Measurements from ENCODE around the gene SCNN1G. TPM values are rescaled to one million over a fixed set of nuclear protein-coding genes. Genes with fewer than 3 reads are reported as not detected.

SCNN1G gene
- total and polyA plus RNA-seq, 12 donors: 0.03 to 0.30 (median 0.09) TPM; not detected in 8

DNA sequence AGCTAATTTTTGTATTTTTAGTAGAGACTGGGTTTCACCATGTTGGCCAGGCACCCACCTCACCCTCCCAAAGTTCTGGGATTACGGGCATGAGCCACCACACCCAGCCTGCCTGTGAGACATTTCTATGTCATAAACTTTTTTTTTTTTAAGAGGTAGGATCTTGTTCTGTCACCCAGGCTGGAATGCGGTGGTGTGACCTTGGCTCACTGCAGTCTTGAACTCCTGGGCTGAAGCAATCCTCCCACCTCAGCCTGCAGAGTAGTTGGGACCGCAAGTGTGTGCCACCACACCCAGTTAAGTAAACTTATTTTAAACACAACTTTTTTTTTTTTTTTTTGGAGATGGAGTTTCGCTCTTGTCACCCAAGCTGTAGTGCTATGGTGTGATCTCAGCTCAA is 47.2 kb downstream of the SCNN1G start:
- H3K27ac ChIP-seq: no peak overlapping the region
- intact Hi-C loops (cut with DNase I): no loop called here
- 84 to 90% methylated on average over 4 of the region's 4 CpGs for WGBS, 2 donors
- ATAC-seq: no peak
- DNase-seq: no peak
- TF ChIP-seq, protein P1, sequence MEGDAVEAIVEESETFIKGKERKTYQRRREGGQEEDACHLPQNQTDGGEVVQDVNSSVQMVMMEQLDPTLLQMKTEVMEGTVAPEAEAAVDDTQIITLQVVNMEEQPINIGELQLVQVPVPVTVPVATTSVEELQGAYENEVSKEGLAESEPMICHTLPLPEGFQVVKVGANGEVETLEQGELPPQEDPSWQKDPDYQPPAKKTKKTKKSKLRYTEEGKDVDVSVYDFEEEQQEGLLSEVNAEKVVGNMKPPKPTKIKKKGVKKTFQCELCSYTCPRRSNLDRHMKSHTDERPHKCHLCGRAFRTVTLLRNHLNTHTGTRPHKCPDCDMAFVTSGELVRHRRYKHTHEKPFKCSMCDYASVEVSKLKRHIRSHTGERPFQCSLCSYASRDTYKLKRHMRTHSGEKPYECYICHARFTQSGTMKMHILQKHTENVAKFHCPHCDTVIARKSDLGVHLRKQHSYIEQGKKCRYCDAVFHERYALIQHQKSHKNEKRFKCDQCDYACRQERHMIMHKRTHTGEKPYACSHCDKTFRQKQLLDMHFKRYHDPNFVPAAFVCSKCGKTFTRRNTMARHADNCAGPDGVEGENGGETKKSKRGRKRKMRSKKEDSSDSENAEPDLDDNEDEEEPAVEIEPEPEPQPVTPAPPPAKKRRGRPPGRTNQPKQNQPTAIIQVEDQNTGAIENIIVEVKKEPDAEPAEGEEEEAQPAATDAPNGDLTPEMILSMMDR (IDR thresholded peaks at IDR 0.05): no peak
- no peak overlapping the region for H3K4me3 ChIP-seq
- no peaks in the 10 kb centered on the region for H3K27me3 ChIP-seq
- H3K9me3 ChIP-seq: no peaks in the 10 kb centered on the region
- no peaks in the 10 kb centered on the region for H3K4me1 ChIP-seq
- H3K36me3 ChIP-seq: no peaks in the 10 kb centered on the region

DNA sequence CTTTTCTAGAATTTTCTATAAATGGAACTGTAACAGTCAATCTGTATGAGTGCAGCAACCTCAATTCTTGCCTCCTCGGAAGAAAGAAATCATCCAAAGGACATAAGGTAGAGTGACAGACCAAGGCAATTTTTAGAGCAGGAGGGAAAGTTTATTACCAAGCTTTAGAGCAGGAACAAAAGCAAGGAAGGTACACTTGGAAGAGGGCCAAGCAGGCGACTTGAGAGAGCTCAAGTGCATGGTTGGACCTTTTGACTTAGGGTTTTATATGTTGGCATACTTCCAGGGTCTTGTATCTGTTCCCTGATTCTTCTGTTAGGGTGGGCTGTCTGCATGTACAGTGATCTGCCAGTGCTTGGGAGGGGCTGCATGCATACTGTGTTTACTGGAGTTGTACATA is 50.3 kb downstream of the SCNN1G start:
- Histone ChIP-seq H3K27me3 (no peaks in the 10 kb centered on the region), H3K4me1 (no peaks in the 10 kb centered on the region), H3K4me3 (no peak overlapping the region), H3K27ac (no peak overlapping the region), H3K9me3 (no peaks in the 10 kb centered on the region), H3K36me3 (no peaks in the 10 kb centered on the region)
- ATAC-seq (no peak), DNase-seq (no peak)
- intact Hi-C loops (cut with DNase I): no loop called here
- TF ChIP-seq, protein P1 (IDR thresholded peaks at IDR 0.05): no peak
- 41 to 48% methylated on average over 2 of the region's 2 CpGs for WGBS, 2 donors

DNA sequence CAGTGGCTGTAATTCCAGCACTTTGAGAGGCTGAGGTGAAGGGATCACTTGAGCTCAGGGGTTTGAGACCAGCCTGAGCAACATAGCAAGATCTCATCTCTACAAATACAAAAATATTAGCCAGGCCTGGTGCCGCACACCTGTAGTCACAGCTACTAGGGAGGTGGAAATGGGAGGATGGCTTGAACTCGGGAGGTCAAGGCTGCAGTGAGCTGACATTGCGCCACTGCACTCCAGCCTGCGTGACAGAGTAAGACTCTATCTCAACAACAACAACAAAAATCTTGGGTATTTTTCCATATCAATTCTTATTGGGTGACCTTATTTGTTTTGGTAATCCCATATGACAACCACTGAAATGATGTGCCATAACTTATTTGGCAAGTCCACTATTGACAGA is 52.6 kb downstream of the SCNN1G start:
- Histone ChIP-seq H3K36me3 (no peaks in the 10 kb centered on the region), H3K27me3 (no peaks in the 10 kb centered on the region), H3K27ac (no peak overlapping the region), H3K9me3 (no peaks in the 10 kb centered on the region), H3K4me3 (no peak overlapping the region), H3K4me1 (no peaks in the 10 kb centered on the region)
- WGBS, 2 donors: 89 to 92% methylated on average over 4 of the region's 4 CpGs
- no peak for DNase-seq
- no peak for ATAC-seq
- TF ChIP-seq, protein P1 (IDR thresholded peaks at IDR 0.05): no peak
- intact Hi-C loops (cut with DNase I): no loop called here

DNA sequence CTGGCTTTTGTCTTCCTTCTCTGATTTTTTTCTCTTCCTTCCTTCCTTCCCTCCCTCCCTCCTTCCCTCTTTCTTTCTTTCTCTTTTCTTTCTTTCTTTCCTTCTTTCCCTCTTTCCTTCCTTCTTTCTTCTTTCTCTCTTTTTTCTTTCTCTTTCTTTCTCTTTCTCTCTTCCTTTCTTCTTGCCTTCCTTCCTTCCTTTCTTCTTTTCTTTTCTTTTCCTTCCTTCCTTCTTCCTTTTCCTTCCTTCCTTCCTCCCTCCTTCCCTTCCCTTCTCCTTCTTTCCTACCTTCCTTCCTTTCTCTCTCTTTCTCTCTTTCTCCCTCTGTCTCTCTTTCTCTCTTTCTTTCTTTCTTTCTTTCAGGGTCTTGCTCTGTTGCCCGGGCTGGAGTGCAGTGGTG is 54.4 kb downstream of the SCNN1G start:
- Histone ChIP-seq H3K27me3 (no peaks in the 10 kb centered on the region), H3K27ac (no peak overlapping the region), H3K36me3 (no peaks in the 10 kb centered on the region), H3K9me3 (no peaks in the 10 kb centered on the region), H3K4me1 (no peaks in the 10 kb centered on the region), H3K4me3 (no peak overlapping the region)
- intact Hi-C loops (cut with DNase I): no loop called here
- ATAC-seq (no peak), DNase-seq (no peak)
- TF ChIP-seq, protein P1 (IDR thresholded peaks at IDR 0.05): no peak
- WGBS, 2 donors: 90 to 91% methylated on average over 1 of the region's 1 CpG
